HCT116 (cell line): Measurements from ENCODE around the gene DIP2C.

Experiments
- CTCF ChIP-seq, 3 experiments: fragments of 200-600 bp in 1 of 3; sonication (generic) in 1 of 3; IDR thresholded peaks in 2 of 3; conservative IDR thresholded peaks in 1 of 3; 2 replicates each; pipeline ENCODE4 v1.5.1; 2012 to 2017; ENCODE audit warnings: low read depth in 2 of 3, low read length in 2 of 3, antibody characterized with exemption in 1 of 3, borderline replicate concordance in 1 of 3, control low read depth in 1 of 3, mild to moderate bottlenecking in 1 of 3, mixed read lengths in 1 of 3, mixed run types in 1 of 3, moderate library complexity in 1 of 3; ENCODE audit not compliant: insufficient read depth in 1 of 3
- EZH2phosphoT487 ChIP-seq: fragments of 200-600 bp; IDR thresholded peaks from 2 replicates; pipeline ENCODE4 v1.6.1; 2018; ENCODE audit warnings: antibody characterized with exemption, borderline replicate concordance
- JUND ChIP-seq: IDR thresholded peaks from 2 replicates; pipeline ENCODE4 v1.6.1; 2012
- POLR2A ChIP-seq: IDR thresholded peaks from 2 replicates; pipeline ENCODE4 v1.7.0; 2011; ENCODE audit warnings: borderline replicate concordance; ENCODE audit not compliant: insufficient read depth, insufficient read length; ENCODE audit errors: extremely low read depth
- RAD21 ChIP-seq: IDR thresholded peaks from 2 replicates; pipeline ENCODE4 v1.6.1; 2012; ENCODE audit warnings: low read depth, mild to moderate bottlenecking
- REST ChIP-seq: IDR thresholded peaks from 2 replicates; pipeline ENCODE4 v1.6.1; 2012; ENCODE audit warnings: low read depth
- SIN3A ChIP-seq: IDR thresholded peaks from 2 replicates; pipeline ENCODE4 v1.6.1; 2012; ENCODE audit warnings: low read depth
- TF ChIP-seq, protein P1 (sequence below): IDR thresholded peaks from 2 replicates; pipeline ENCODE4 v1.6.1; 2011; ENCODE audit warnings: mild to moderate bottlenecking, low read length, moderate library complexity; ENCODE audit not compliant: insufficient replicate concordance; ENCODE audit errors: extremely low read depth

DNA sequence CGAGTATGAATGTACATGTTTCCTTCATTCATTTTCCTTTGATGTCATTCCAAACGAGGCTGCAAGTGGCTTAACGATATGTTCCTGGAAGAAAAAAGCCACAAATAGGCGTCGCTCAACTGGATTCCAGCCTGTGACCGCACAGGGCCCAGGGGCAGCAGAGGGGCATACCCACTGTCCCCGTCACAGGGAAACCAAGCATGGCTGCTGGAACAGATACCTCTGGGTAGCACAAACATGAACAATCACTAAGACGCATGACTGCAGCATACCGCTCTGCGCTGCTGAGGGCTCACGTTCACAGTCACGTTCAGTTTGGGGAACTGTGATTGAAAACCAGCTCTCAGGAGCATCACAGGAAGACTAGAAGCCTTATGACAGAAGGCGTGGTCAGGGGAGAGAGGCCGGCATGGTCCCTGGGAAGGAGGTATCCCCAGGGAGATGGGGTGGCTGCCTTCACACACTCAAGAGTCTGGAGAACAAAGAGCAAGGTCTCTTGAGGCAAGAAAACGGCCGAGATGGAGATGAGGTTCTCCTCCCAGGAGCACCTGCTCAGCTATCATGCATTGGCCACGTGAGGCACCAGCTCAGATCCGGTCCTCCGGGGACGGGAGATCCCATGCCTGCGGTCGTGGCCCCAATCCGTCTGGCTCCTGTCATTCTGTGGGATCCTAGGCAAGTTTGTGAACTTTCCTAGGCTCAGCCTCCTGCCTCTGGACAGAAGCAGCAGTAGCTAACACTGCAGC is 213.6 kb downstream of the DIP2C start:
- TF ChIP-seq CTCF (IDR thresholded peaks at IDR 0.05 in 2 of 3, conservative IDR thresholded peaks at IDR 0.05 in 1 of 3; ENCODE audit: borderline replicate concordance in 1 of 3, insufficient read depth in 1 of 3, low read depth in 2 of 3, low read length in 2 of 3) (no peak), POLR2A (no peak), REST (no peak), SIN3A (no peak), EZH2phosphoT487 (no peak), JUND (no peak), RAD21 (no peak)
- TF ChIP-seq, protein P1, sequence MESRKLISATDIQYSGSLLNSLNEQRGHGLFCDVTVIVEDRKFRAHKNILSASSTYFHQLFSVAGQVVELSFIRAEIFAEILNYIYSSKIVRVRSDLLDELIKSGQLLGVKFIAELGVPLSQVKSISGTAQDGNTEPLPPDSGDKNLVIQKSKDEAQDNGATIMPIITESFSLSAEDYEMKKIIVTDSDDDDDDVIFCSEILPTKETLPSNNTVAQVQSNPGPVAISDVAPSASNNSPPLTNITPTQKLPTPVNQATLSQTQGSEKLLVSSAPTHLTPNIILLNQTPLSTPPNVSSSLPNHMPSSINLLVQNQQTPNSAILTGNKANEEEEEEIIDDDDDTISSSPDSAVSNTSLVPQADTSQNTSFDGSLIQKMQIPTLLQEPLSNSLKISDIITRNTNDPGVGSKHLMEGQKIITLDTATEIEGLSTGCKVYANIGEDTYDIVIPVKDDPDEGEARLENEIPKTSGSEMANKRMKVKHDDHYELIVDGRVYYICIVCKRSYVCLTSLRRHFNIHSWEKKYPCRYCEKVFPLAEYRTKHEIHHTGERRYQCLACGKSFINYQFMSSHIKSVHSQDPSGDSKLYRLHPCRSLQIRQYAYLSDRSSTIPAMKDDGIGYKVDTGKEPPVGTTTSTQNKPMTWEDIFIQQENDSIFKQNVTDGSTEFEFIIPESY = no peak
